HUES48 (cell line): ENCODE data around the gene PANK1.

Source experiments
- H3K27ac ChIP-seq: one replicate; pipeline ENCODE4 v1.7.0; 2013; ENCODE audit warnings: low read depth, low read length, inconsistent platforms
- H3K27me3 ChIP-seq: 2 replicates; pipeline ENCODE4 v1.6.1; 2013; ENCODE audit warnings: mild to moderate bottlenecking, low read length; ENCODE audit not compliant: control insufficient read depth, insufficient read depth
- H3K36me3 ChIP-seq: 2 replicates; pipeline ENCODE4 v1.6.1; 2013; ENCODE audit warnings: low read length; ENCODE audit not compliant: control insufficient read depth, insufficient read depth
- H3K4me1 ChIP-seq: 2 replicates; pipeline ENCODE4 v1.6.1; 2013; ENCODE audit warnings: mild to moderate bottlenecking, low read length; ENCODE audit not compliant: control insufficient read depth, insufficient read depth
- H3K4me3 ChIP-seq: 2 replicates; pipeline ENCODE4 v1.5.1; 2013; ENCODE audit warnings: mild to moderate bottlenecking, low read depth, low read length
- H3K9ac ChIP-seq: 2 replicates; pipeline ENCODE4 v1.6.1; 2013; ENCODE audit warnings: mild to moderate bottlenecking, low read depth, low read length, moderate library complexity
- H3K9me3 ChIP-seq: 2 replicates; pipeline ENCODE4 v1.6.1; 2013; ENCODE audit warnings: low read length; ENCODE audit not compliant: control insufficient read depth, insufficient read depth

Gene PANK1

GRCh38 chr10:89592539-89592938 lies 52.5 kb downstream of the PANK1 start:
- H3K9me3 ChIP-seq, result no peaks in the 10 kb centered on the region
- no peak overlapping the region for H3K4me3 ChIP-seq
- H3K27ac ChIP-seq, result no peak overlapping the region
- H3K4me1 ChIP-seq, result no peaks in the 10 kb centered on the region
- peaks cover 65% of the 10 kb centered on the region for H3K36me3 ChIP-seq
- no peaks in the 10 kb centered on the region for H3K27me3 ChIP-seq
- no peak overlapping the region for H3K9ac ChIP-seq

- Histone ChIP-seq H3K9me3 (no peaks in the 10 kb centered on the region), H3K4me3 (no peak overlapping the region), H3K27me3 (no peaks in the 10 kb centered on the region), H3K4me1 (no peaks in the 10 kb centered on the region), H3K36me3 (peaks cover 65% of the 10 kb centered on the region), H3K9ac (no peak overlapping the region), H3K27ac (no peak overlapping the region)
Measured at GRCh38 chr10:89591796-89592271, 53.2 kb downstream of the PANK1 start.

GRCh38 chr10:89591111-89591795 lies 53.8 kb downstream of the PANK1 start:
- no peaks in the 10 kb centered on the region for H3K9me3 ChIP-seq
- peak overlapping the region; percentile 4 for H3K27ac ChIP-seq
- H3K4me1 ChIP-seq, result no peaks in the 10 kb centered on the region
- H3K27me3 ChIP-seq, result no peaks in the 10 kb centered on the region
- peaks cover 64% of the 10 kb centered on the region for H3K36me3 ChIP-seq
- no peak overlapping the region for H3K9ac ChIP-seq
- no peak overlapping the region for H3K4me3 ChIP-seq

- Histone ChIP-seq H3K9ac (no peak overlapping the region), H3K4me1 (no peaks in the 10 kb centered on the region), H3K36me3 (peaks cover 69% of the 10 kb centered on the region), H3K27ac (no peak overlapping the region), H3K27me3 (no peaks in the 10 kb centered on the region), H3K9me3 (no peaks in the 10 kb centered on the region), H3K4me3 (no peak overlapping the region)
Measured at GRCh38 chr10:89590326-89590725, 54.7 kb downstream of the PANK1 start.

GRCh38 chr10:89589101-89589720 lies 55.8 kb downstream of the PANK1 start:
- H3K9me3 ChIP-seq, result no peaks in the 10 kb centered on the region

GRCh38 chr10:89588671-89589070 lies 56.4 kb downstream of the PANK1 start:
- Histone ChIP-seq H3K4me1 (no peaks in the 10 kb centered on the region), H3K27ac (no peak overlapping the region), H3K4me3 (no peak overlapping the region), H3K9me3 (no peaks in the 10 kb centered on the region), H3K27me3 (no peaks in the 10 kb centered on the region), H3K9ac (no peak overlapping the region), H3K36me3 (peaks cover 60% of the 10 kb centered on the region)

More at GRCh38 chr10:89589101-89589720, 55.8 kb downstream of the PANK1 start:
- Histone ChIP-seq H3K36me3 (peaks cover 66% of the 10 kb centered on the region), H3K4me1 (no peaks in the 10 kb centered on the region), H3K27ac (no peak overlapping the region), H3K4me3 (no peak overlapping the region), H3K27me3 (no peaks in the 10 kb centered on the region), H3K9ac (no peak overlapping the region)

GRCh38 chr10:89582022-89582421 lies 63.0 kb downstream of the PANK1 start:
- H3K27ac ChIP-seq, result no peak overlapping the region
- no peak overlapping the region for H3K9ac ChIP-seq
- peaks cover 8% of the 10 kb centered on the region; the same call in 1 of the 2 replicates for H3K4me1 ChIP-seq
- H3K4me3 ChIP-seq, result no peak overlapping the region
- H3K27me3 ChIP-seq, result no peaks in the 10 kb centered on the region
- H3K36me3 ChIP-seq, result peaks cover 9% of the 10 kb centered on the region
- H3K9me3 ChIP-seq, result no peaks in the 10 kb centered on the region

- H3K27ac ChIP-seq, result no peak overlapping the region
- H3K27me3 ChIP-seq, result no peaks in the 10 kb centered on the region
- H3K4me3 ChIP-seq, result no peak overlapping the region
- peaks cover 3% of the 10 kb centered on the region; the same call in 1 of the 2 replicates for H3K36me3 ChIP-seq
- no peak overlapping the region for H3K9ac ChIP-seq
- H3K4me1 ChIP-seq, result peaks cover 8% of the 10 kb centered on the region; the same call in 1 of the 2 replicates
- H3K9me3 ChIP-seq, result no peaks in the 10 kb centered on the region
Measured at GRCh38 chr10:89580243-89580642, 64.8 kb downstream of the PANK1 start.

- H3K9ac ChIP-seq, result no peak overlapping the region
- no peak overlapping the region for H3K27ac ChIP-seq
- no peaks in the 10 kb centered on the region for H3K4me1 ChIP-seq
- no peaks in the 10 kb centered on the region for H3K36me3 ChIP-seq
- no peak overlapping the region for H3K4me3 ChIP-seq
- no peaks in the 10 kb centered on the region for H3K27me3 ChIP-seq
- no peaks in the 10 kb centered on the region for H3K9me3 ChIP-seq
Measured at GRCh38 chr10:89576696-89577095, 68.3 kb downstream of the PANK1 start.

- Histone ChIP-seq H3K4me3 (no peak overlapping the region), H3K9me3 (no peaks in the 10 kb centered on the region), H3K27ac (no peak overlapping the region), H3K36me3 (no peaks in the 10 kb centered on the region), H3K27me3 (no peaks in the 10 kb centered on the region), H3K4me1 (no peaks in the 10 kb centered on the region), H3K9ac (no peak overlapping the region)
Measured at GRCh38 chr10:89576022-89576421, 69.0 kb downstream of the PANK1 start.

- no peak overlapping the region for H3K27ac ChIP-seq
- H3K4me3 ChIP-seq, result no peak overlapping the region
- H3K36me3 ChIP-seq, result no peaks in the 10 kb centered on the region
- H3K9ac ChIP-seq, result no peak overlapping the region
- H3K4me1 ChIP-seq, result no peaks in the 10 kb centered on the region
- H3K9me3 ChIP-seq, result no peaks in the 10 kb centered on the region
- H3K27me3 ChIP-seq, result no peaks in the 10 kb centered on the region
Measured at GRCh38 chr10:89575031-89575430, 70.0 kb downstream of the PANK1 start.
